Small intestine (tissue), 7 donors: ENCODE results near the gene ITPR2. TPM values are rescaled to one million over a fixed set of nuclear protein-coding genes. Genes with fewer than 3 reads are reported as not detected.
"Not testable (repeated sequence)": the region's sequence is repeated elsewhere in the genome, so short reads cannot be mapped to it uniquely, and the experiment has no call there.

Experiments used
- DNase-seq, 2 donors: peaks; one replicate each; pipeline versions ENCODE4 v3.0.0 to v3.0.0-alpha.2; 2013
- FAIRE-seq: peaks from 2 replicates; lab custom pipeline; 2012; peaks lifted over from hg19 to GRCh38; lab: Jason Lieb, UNC
- H3K27ac ChIP-seq, 3 donors: one replicate each; pipeline ENCODE4 v1.5.1; 2013; ENCODE audit warnings: low read length in 2 of 3, mild to moderate bottlenecking in 2 of 3, control low read depth in 1 of 3, inconsistent platforms in 1 of 3, low read depth in 1 of 3, moderate library complexity in 1 of 3
- H3K27me3 ChIP-seq, 3 donors: one replicate each; pipeline ENCODE4 v1.6.1; 2013; ENCODE audit warnings: low read length in 3 of 3, inconsistent platforms in 1 of 3; ENCODE audit not compliant: control insufficient read depth in 3 of 3, insufficient read depth in 3 of 3
- H3K36me3 ChIP-seq, 3 donors: one replicate each; pipeline ENCODE4 v1.6.1; 2013; ENCODE audit warnings: low read length in 3 of 3, inconsistent platforms in 1 of 3, low read depth in 1 of 3, mild to moderate bottlenecking in 1 of 3, moderate library complexity in 1 of 3; ENCODE audit not compliant: control insufficient read depth in 3 of 3, insufficient read depth in 2 of 3
- H3K4me1 ChIP-seq, 3 donors: one replicate each; pipeline ENCODE4 v1.6.1; 2013; ENCODE audit warnings: low read length in 2 of 3, inconsistent platforms in 1 of 3, low read depth in 1 of 3, mild to moderate bottlenecking in 1 of 3, moderate library complexity in 1 of 3; ENCODE audit not compliant: control insufficient read depth in 3 of 3, insufficient read depth in 2 of 3
- H3K4me3 ChIP-seq, 3 donors: one replicate each; pipeline ENCODE4 v1.5.1; 2013; ENCODE audit warnings: low read length in 3 of 3, control low read depth in 1 of 3, inconsistent platforms in 1 of 3, low read depth in 1 of 3, mild to moderate bottlenecking in 1 of 3, moderate library complexity in 1 of 3
- H3K9me3 ChIP-seq, 2 donors: one replicate each; pipeline ENCODE4 v1.6.1; 2013; ENCODE audit warnings: low read depth in 1 of 2, low read length in 1 of 2; ENCODE audit not compliant: control insufficient read depth in 2 of 2, insufficient read depth in 1 of 2
- WGBS, 3 donors: extraction: QIAGEN DNeasy Blood & Tissue Kit; methylation state at CpG; one replicate each; pipeline ENCODE4 v1.1.7; 2013; 5-methylcytosine and 5-hydroxymethylcytosine counted together
- polyA plus RNA-seq, 4 donors: library from polyadenylated mRNA; stranded (reverse) in 3 of 4; unstranded in 1 of 4; fragments of 200-250 nt in 3 of 4; fragments of 120-200 nt in 1 of 4; gene quantifications; one replicate each; pipeline versions ENCODE4 v1.2.1 to v1.2.3, GENCODE V29; 2013
- donor health status: healthy with polysubstance abuse.
- donor health status: control.
- donor health status: control.
- donor health status: Bipolar disorder and iron deficiency.
- donor health status: healthy.

Gene ITPR2
- polyA plus RNA-seq, 4 donors = 2.2 to 9.2 (median 4.4) TPM

GRCh38 chr12:26737487-26738030 is 95.4 kb downstream of the ITPR2 start:
- Histone ChIP-seq H3K27ac (no peak overlapping the region), H3K27me3 (no peaks in the 10 kb centered on the region), H3K4me1 (peaks cover 0 to 3% (median 0%) of the 10 kb centered on the region in 3 donors), H3K36me3 (peaks cover 0 to 2% (median 0%) of the 10 kb centered on the region in 3 donors), H3K9me3 (no peaks in the 10 kb centered on the region), H3K4me3 (no peak overlapping the region)
- FAIRE-seq = no peak
- WGBS, 3 donors = 93 to 96% (median 93%) methylated on average over 10 of the region's 10 CpGs
- no peak for DNase-seq

- WGBS, 3 donors = 82 to 85% (median 84%) methylated on average over 16 of the region's 16 CpGs
- FAIRE-seq (no peak), DNase-seq (no peak)
- H3K9me3 ChIP-seq = no peaks in the 10 kb centered on the region
- H3K4me3 ChIP-seq = no peak overlapping the region
- H3K27ac ChIP-seq = no peak overlapping the region
- no peaks in the 10 kb centered on the region for H3K27me3 ChIP-seq
- peaks cover 0 to 3% (median 0%) of the 10 kb centered on the region in 3 donors for H3K4me1 ChIP-seq
- peaks cover 0 to 2% (median 0%) of the 10 kb centered on the region in 3 donors for H3K36me3 ChIP-seq
These were observed 96.2 kb downstream of the ITPR2 start for GRCh38 chr12:26736563-26737486.

GRCh38 chr12:26735249-26735639 is 97.8 kb downstream of the ITPR2 start:
- Histone ChIP-seq H3K4me1 (peaks cover 0 to 3% (median 0%) of the 10 kb centered on the region in 3 donors), H3K9me3 (no peaks in the 10 kb centered on the region), H3K4me3 (no peak overlapping the region), H3K27ac (no peak overlapping the region), H3K36me3 (no peaks in the 10 kb centered on the region), H3K27me3 (no peaks in the 10 kb centered on the region)
- WGBS, 3 donors = 46 to 75% (median 48%) methylated on average over 1 of the region's 1 CpG
- no peak for DNase-seq
- FAIRE-seq = no peak

GRCh38 chr12:26734510-26735248 is 98.3 kb downstream of the ITPR2 start:
- no peak overlapping the region for H3K27ac ChIP-seq
- no peak for FAIRE-seq
- H3K4me1 ChIP-seq = peaks cover 0 to 3% (median 0%) of the 10 kb centered on the region in 3 donors
- DNase-seq = no peak
- H3K36me3 ChIP-seq = no peaks in the 10 kb centered on the region
- H3K9me3 ChIP-seq = no peaks in the 10 kb centered on the region
- 90 to 93% (median 93%) methylated on average over 8 of the region's 8 CpGs for WGBS, 3 donors
- no peaks in the 10 kb centered on the region for H3K27me3 ChIP-seq
- no peak overlapping the region for H3K4me3 ChIP-seq

- Histone ChIP-seq H3K4me1 (peaks cover 0 to 7% (median 5%) of the 10 kb centered on the region in 3 donors), H3K9me3 (no peaks in the 10 kb centered on the region), H3K27me3 (no peaks in the 10 kb centered on the region), H3K36me3 (peaks cover 0 to 2% (median 0%) of the 10 kb centered on the region in 3 donors), H3K27ac (no peak overlapping the region), H3K4me3 (no peak overlapping the region)
- FAIRE-seq (no peak), DNase-seq (no peak)
- WGBS, 3 donors = 77 to 87% (median 79%) methylated on average over 6 of the region's 6 CpGs
These were observed 100.7 kb downstream of the ITPR2 start for GRCh38 chr12:26732005-26732908.

GRCh38 chr12:26730481-26731350 is 102.3 kb downstream of the ITPR2 start:
- no peak for FAIRE-seq
- Histone ChIP-seq H3K27me3 (no peaks in the 10 kb centered on the region), H3K9me3 (no peaks in the 10 kb centered on the region), H3K4me3 (no peak overlapping the region), H3K4me1 (peaks cover 0 to 7% (median 2%) of the 10 kb centered on the region in 3 donors), H3K36me3 (peaks cover 0 to 2% (median 0%) of the 10 kb centered on the region in 3 donors), H3K27ac (no peak overlapping the region)
- no peak for DNase-seq
- 83 to 94% (median 90%) methylated on average over 7 of the region's 7 CpGs for WGBS, 3 donors

GRCh38 chr12:26729137-26729671 is 103.8 kb downstream of the ITPR2 start:
- not testable (repeated sequence) for H3K27ac ChIP-seq, DNase-seq, H3K36me3 ChIP-seq, FAIRE-seq, H3K9me3 ChIP-seq, H3K4me3 ChIP-seq, H3K4me1 ChIP-seq, H3K27me3 ChIP-seq
- 64 to 83% (median 82%) methylated on average over 1 of the region's 1 CpG for WGBS, 3 donors
